ENCODE measurements around the gene MRGPRD. TPM values are rescaled to one million over a fixed set of nuclear protein-coding genes. Genes with fewer than 3 reads are reported as not detected.

The MRGPRD gene
- total RNA-seq, 1 donor from 2014 or later, result not detected

GRCh38 chr11:69011624-69012091 is 30.9 kb upstream of the MRGPRD start:
- no peak for DNase-seq (ENCODE audit: low spot score)
- Mint-ChIP-seq H3K9me3 (no peaks in the 10 kb centered on the region), H3K4me1 (ENCODE audit: low read depth) (no peaks in the 10 kb centered on the region), H3K36me3 (ENCODE audit: low read depth) (no peaks in the 10 kb centered on the region), H3K27me3 (ENCODE audit: insufficient read depth) (peaks cover 17% of the 10 kb centered on the region), H3K27ac (no peak overlapping the region), H3K4me3 (no peak overlapping the region)
- intact Hi-C loops (cut with micrococcal nuclease), result no loop called here

- DNase-seq (ENCODE audit: low spot score), result peak; percentile 6
- no peak overlapping the region for H3K4me3 Mint-ChIP-seq
- no peaks in the 10 kb centered on the region for H3K9me3 Mint-ChIP-seq
- no peak overlapping the region for H3K27ac Mint-ChIP-seq
- H3K27me3 Mint-ChIP-seq (ENCODE audit: insufficient read depth), result peaks cover 17% of the 10 kb centered on the region
- no peaks in the 10 kb centered on the region for H3K4me1 Mint-ChIP-seq (ENCODE audit: low read depth)
- intact Hi-C loops (cut with micrococcal nuclease), result no loop called here
- no peaks in the 10 kb centered on the region for H3K36me3 Mint-ChIP-seq (ENCODE audit: low read depth)
These were observed 30.3 kb upstream of the MRGPRD start for GRCh38 chr11:69010964-69011623.

- DNase-seq (ENCODE audit: low spot score), result no peak
- intact Hi-C loops (cut with micrococcal nuclease), result no loop called here
- H3K27me3 Mint-ChIP-seq (ENCODE audit: insufficient read depth), result peaks cover 17% of the 10 kb centered on the region
- no peaks in the 10 kb centered on the region for H3K9me3 Mint-ChIP-seq
- H3K4me1 Mint-ChIP-seq (ENCODE audit: low read depth), result no peaks in the 10 kb centered on the region
- H3K27ac Mint-ChIP-seq, result no peak overlapping the region
- H3K36me3 Mint-ChIP-seq (ENCODE audit: low read depth), result no peaks in the 10 kb centered on the region
- H3K4me3 Mint-ChIP-seq, result no peak overlapping the region
These were observed 29.6 kb upstream of the MRGPRD start for GRCh38 chr11:69010361-69010891.

GRCh38 chr11:69009441-69010211 is 28.8 kb upstream of the MRGPRD start:
- DNase-seq (ENCODE audit: low spot score), result no peak
- Mint-ChIP-seq H3K27ac (no peak overlapping the region), H3K9me3 (no peaks in the 10 kb centered on the region), H3K36me3 (ENCODE audit: low read depth) (no peaks in the 10 kb centered on the region), H3K27me3 (ENCODE audit: insufficient read depth) (peaks cover 17% of the 10 kb centered on the region), H3K4me3 (no peak overlapping the region), H3K4me1 (ENCODE audit: low read depth) (no peaks in the 10 kb centered on the region)
- intact Hi-C loops (cut with micrococcal nuclease), result no loop called here

- Mint-ChIP-seq H3K9me3 (no peaks in the 10 kb centered on the region), H3K36me3 (ENCODE audit: low read depth) (no peaks in the 10 kb centered on the region), H3K27ac (no peak overlapping the region), H3K27me3 (ENCODE audit: insufficient read depth) (peaks cover 15% of the 10 kb centered on the region), H3K4me1 (ENCODE audit: low read depth) (no peaks in the 10 kb centered on the region), H3K4me3 (no peak overlapping the region)
- intact Hi-C loops (cut with micrococcal nuclease), result no loop called here
- no peak for DNase-seq (ENCODE audit: low spot score)
These were observed 28.1 kb upstream of the MRGPRD start for GRCh38 chr11:69008737-69009440.

GRCh38 chr11:69007975-69008381 is 27.2 kb upstream of the MRGPRD start:
- Mint-ChIP-seq H3K36me3 (ENCODE audit: low read depth) (no peaks in the 10 kb centered on the region), H3K4me1 (ENCODE audit: low read depth) (no peaks in the 10 kb centered on the region), H3K4me3 (no peak overlapping the region), H3K27ac (no peak overlapping the region), H3K9me3 (no peaks in the 10 kb centered on the region), H3K27me3 (ENCODE audit: insufficient read depth) (peaks cover 15% of the 10 kb centered on the region)
- intact Hi-C loops (cut with micrococcal nuclease), result no loop called here
- no peak for DNase-seq (ENCODE audit: low spot score)

GRCh38 chr11:69006816-69007215 is 26.0 kb upstream of the MRGPRD start:
- Mint-ChIP-seq H3K36me3 (ENCODE audit: low read depth) (no peaks in the 10 kb centered on the region), H3K4me1 (ENCODE audit: low read depth) (no peaks in the 10 kb centered on the region), H3K9me3 (no peaks in the 10 kb centered on the region), H3K27me3 (ENCODE audit: insufficient read depth) (peaks cover 8% of the 10 kb centered on the region), H3K4me3 (no peak overlapping the region), H3K27ac (no peak overlapping the region)
- no peak for DNase-seq (ENCODE audit: low spot score)
- intact Hi-C loops (cut with micrococcal nuclease), result no loop called here

GRCh38 chr11:69005631-69006368 is 25.0 kb upstream of the MRGPRD start:
- intact Hi-C loops (cut with micrococcal nuclease), result no loop called here
- DNase-seq (ENCODE audit: low spot score), result no peak
- H3K27me3 Mint-ChIP-seq (ENCODE audit: insufficient read depth), result peaks cover 2% of the 10 kb centered on the region
- no peaks in the 10 kb centered on the region for H3K36me3 Mint-ChIP-seq (ENCODE audit: low read depth)
- H3K9me3 Mint-ChIP-seq, result no peaks in the 10 kb centered on the region
- no peaks in the 10 kb centered on the region for H3K4me1 Mint-ChIP-seq (ENCODE audit: low read depth)
- no peak overlapping the region for H3K27ac Mint-ChIP-seq
- no peak overlapping the region for H3K4me3 Mint-ChIP-seq

- H3K27me3 Mint-ChIP-seq (ENCODE audit: insufficient read depth), result peaks cover 2% of the 10 kb centered on the region
- H3K9me3 Mint-ChIP-seq, result no peaks in the 10 kb centered on the region
- no peaks in the 10 kb centered on the region for H3K4me1 Mint-ChIP-seq (ENCODE audit: low read depth)
- DNase-seq (ENCODE audit: low spot score), result no peak
- no peak overlapping the region for H3K27ac Mint-ChIP-seq
- intact Hi-C loops (cut with micrococcal nuclease), result no loop called here
- H3K4me3 Mint-ChIP-seq, result no peak overlapping the region
- no peaks in the 10 kb centered on the region for H3K36me3 Mint-ChIP-seq (ENCODE audit: low read depth)
These were observed 24.4 kb upstream of the MRGPRD start for GRCh38 chr11:69005183-69005630.

- H3K4me3 Mint-ChIP-seq, result no peak overlapping the region
- H3K36me3 Mint-ChIP-seq (ENCODE audit: low read depth), result no peaks in the 10 kb centered on the region
- DNase-seq (ENCODE audit: low spot score), result no peak
- peaks cover under 1% of the 10 kb centered on the region for H3K27me3 Mint-ChIP-seq (ENCODE audit: insufficient read depth)
- intact Hi-C loops (cut with micrococcal nuclease), result no loop called here
- no peak overlapping the region for H3K27ac Mint-ChIP-seq
- no peaks in the 10 kb centered on the region for H3K4me1 Mint-ChIP-seq (ENCODE audit: low read depth)
- no peaks in the 10 kb centered on the region for H3K9me3 Mint-ChIP-seq
These were observed 23.8 kb upstream of the MRGPRD start for GRCh38 chr11:69004411-69005182.

- Mint-ChIP-seq H3K4me1 (ENCODE audit: low read depth) (no peaks in the 10 kb centered on the region), H3K4me3 (no peak overlapping the region), H3K27me3 (ENCODE audit: insufficient read depth) (peaks cover 4% of the 10 kb centered on the region), H3K36me3 (ENCODE audit: low read depth) (no peaks in the 10 kb centered on the region), H3K27ac (no peak overlapping the region), H3K9me3 (no peaks in the 10 kb centered on the region)
- intact Hi-C loops (cut with micrococcal nuclease), result no loop called here
- DNase-seq (ENCODE audit: low spot score), result no peak
These were observed 23.1 kb upstream of the MRGPRD start for GRCh38 chr11:69003866-69004367.
